Activated naive CD4-positive, alpha-beta T cell (primary cell): Measurements from ENCODE around the gene FAM20C.
"Not testable (repeated sequence)": the region's sequence is repeated elsewhere in the genome, so short reads cannot be mapped to it uniquely, and the experiment has no call there.

Experiments
- DNase-seq, 4 experiments: peaks; one replicate each; lab custom pipeline; 2025; lab: John Stamatoyannopoulos, UW

The FAM20C gene

GRCh38 chr7:191105-191980, 1.0 kb upstream of the FAM20C start:
- DNase-seq: no peak

- no peak for DNase-seq
Measured at GRCh38 chr7:192701-193480, 520 bp downstream of the FAM20C start.

DNA sequence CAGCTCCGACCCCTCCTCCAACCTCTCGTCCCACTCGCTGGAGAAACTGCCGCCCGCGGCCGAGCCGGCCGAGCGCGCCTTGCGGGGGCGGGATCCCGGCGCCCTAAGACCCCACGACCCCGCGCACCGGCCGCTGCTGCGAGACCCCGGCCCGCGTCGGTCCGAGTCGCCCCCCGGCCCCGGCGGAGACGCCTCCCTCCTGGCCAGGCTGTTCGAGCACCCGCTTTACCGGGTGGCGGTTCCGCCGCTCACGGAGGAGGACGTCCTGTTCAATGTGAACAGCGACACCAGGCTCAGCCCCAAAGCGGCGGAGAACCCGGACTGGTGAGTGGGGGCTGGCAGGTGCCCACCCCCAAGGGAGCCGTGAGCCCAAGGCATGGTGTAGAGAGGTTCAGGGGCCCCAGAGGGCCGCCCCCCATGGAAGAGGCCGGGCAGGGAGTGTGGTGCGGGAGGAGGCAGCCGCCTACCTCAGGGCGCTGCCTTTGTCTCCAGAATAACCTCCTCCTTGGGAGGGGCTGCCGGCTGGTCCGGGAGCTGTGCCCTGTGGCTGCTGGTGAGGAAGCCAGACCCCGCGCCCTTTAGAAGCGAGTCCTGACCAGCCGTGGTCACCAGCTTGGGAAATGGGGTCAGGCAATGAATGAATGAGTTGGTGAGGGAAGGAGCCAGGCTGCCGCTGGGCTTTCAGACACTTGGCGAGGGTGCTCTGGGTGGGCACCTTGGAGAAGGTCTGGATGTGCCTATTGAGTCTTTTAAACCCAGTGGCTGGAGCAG, 1.3 kb downstream of the FAM20C start:
- no peak for DNase-seq

DNA sequence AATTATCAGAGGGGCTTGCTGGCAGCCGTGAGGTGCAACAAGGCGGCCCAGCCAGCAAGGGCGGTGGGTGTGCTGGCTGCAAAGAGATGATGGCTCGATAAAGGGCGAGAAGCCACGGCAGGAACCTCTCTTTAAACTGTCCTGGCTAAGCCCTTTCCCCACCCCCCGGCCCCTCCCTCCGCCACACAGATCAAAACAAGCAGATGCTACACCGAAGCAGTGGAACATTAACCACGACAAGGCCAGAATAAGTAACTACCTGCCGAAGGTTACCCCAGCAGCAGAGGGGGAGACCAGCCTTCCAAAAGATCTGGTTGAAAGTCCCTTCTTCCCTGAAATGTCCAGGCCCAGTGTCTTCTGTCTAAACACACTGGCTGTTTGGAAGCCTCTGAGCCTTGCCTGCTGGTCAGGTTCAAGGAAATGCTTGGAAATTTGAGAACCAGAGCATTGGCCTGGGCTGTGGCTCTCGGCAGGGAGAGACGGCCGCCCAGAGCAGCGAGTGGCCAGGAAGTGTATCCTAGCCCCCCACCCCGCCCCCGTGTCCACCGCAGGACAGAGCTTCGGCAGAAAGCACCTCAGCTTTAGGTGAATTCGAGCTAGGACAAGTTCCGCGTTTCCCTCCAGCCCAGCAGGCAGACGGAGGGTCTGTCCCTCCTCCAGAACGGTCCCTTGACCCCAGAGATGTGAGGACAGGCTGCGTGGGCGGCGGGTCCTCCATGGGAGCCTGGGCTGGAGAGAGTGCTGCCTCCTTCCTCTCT, 2.1 kb downstream of the FAM20C start:
- no peak for DNase-seq

DNA sequence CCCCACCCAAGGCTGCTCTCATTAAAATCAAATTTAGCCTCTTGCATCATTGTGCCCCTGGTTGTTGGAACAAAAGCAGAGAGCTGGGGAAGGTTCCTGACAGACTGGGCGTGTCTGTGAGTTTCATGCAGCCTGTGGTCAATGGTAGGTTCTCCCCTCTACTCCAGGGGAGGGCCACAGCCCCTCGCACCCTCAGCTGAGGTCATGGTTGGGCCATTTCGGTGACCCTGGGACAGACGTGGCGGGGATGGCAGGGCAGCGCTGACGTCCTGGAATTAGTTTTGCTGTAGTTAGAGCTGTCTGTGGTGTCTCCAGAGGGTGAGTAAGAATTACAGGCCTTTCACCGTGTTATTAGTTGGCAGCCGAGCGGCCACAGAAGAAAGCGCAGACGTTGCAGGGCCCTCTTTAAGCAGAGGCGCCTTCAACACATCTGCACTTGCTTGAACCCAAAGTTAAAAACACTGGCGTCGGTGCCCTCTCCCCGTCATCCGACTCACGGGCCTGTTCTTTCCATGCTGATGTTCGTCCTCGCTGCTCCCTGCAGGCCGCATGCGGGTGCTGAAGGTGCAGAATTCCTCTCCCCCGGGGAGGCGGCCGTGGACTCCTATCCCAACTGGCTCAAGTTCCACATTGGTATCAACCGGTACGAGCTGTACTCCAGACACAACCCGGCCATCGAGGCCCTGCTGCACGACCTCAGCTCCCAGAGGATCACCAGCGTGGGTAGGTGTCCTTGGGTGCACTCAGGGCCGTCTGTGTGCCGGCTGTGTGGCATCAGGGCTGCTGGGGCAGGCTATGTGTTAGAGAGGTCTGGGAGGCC, 2.8 kb downstream of the FAM20C start:
- no peak for DNase-seq

GRCh38 chr7:195830-196128, 3.4 kb downstream of the FAM20C start:
- no peak for DNase-seq

GRCh38 chr7:196283-196682, 3.9 kb downstream of the FAM20C start:
- DNase-seq: no peak

DNA sequence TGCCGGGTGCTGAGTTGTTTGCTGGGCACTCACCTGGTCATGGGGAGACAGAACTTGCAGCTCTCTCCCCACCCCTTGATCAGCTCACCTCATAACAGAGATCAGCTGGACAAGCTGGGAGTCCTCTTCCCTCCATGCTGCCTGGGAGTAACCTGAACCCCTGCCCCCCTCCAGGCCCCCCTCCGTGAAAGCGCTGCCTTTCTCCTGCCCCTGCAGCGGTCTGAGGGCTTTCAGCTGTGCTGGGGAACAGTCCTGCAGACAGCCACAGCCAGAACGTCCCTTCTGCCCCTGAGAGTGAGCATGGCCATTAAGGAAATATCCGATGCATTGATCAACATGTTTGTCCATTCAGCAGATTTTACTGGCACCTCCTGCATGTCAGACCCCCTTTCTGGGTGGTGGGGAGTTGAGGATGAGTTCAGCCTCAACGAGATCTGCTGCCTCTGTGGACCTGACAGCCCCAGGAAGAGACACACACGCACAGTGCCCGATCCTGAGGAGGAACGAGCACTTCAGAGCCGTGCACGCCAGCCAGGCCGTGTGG, 4.5 kb downstream of the FAM20C start:
- no peak for DNase-seq

DNA sequence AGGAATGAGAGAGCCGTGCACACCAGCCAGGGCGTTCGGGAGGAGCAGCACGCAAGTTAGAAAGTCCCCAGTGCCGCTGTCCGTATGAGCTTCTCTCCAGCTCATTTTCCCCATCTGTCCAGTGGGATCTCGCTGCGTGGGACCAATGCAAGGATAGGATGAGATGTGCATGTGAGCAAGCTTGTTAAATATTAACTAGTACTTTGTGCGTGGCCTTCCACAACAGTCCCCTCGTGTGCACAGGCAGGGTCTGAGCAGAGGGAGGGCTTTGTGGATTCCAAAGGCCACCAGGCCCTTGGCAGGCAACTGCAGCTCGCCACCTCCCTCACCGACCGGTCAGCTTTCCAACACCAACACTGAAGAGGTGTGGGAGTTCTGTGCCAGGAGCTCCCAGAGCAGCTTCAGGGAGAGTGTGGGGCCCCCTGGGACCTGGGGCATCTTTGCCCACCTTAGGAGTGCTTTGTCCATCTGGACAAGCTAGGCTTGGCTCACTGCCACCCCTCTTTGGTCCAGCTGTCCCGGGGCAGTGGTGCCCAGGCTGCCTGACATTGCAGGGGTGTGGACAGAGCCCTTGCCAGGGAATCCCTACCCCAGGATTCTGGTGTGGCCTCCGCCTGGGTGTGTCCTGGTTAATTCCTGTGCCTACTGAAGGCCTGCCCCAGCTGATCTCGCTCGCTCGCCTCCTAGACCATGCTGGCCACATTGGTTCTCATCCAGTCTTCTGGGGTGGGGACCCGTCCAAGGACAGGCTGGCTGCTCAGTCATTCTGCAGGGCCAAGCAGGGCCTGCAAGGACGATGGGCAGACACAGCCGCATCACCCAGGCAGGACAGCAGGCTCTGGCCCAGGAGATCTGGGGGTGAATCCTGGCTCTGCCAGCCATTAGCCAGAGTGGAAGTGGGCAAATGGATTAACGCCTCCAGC, 5.3 kb downstream of the FAM20C start:
- no peak for DNase-seq

GRCh38 chr7:199483-200249, 7.3 kb downstream of the FAM20C start:
- no peak for DNase-seq

DNA sequence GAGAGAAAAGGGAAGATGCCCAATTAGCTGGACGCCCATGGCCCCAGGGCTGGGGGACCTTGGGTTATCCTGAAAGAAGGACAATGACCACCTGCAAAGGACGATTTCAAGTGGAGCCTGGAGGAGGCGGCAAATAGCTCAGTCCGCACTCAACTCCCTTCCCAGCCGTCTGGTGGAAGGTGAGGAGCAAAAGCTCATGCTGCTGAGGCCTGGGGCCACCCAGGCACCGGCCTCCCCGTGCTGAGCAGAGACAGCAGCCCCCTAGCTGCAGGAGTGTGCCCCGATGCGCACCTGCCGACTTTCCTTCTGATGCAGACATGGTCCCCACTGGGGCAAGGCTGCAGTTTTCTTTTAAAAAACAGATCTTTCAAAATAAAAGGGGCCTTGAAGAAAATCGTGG, 7.9 kb downstream of the FAM20C start:
- no peak for DNase-seq

DNA sequence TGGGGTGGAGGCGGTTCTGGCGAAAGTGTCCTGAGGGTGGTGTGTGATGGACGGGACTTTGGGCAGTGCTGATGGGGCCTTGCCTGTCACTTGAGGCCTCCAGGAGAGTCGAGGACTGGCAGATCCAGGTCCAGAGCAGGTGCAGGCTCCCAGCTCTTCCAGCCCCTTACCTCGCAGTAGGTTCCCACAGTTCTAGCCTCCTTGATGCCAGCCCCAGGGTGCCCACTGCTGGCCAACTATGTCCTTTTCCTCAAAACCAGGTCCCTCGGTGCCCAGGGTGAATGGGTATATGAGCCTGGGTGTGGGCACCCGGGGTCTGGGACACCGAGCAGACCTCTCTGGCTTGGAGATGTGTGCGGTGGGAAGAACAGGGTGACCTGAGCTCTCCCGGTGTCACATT, 8.3 kb downstream of the FAM20C start:
- DNase-seq: no peak

DNA sequence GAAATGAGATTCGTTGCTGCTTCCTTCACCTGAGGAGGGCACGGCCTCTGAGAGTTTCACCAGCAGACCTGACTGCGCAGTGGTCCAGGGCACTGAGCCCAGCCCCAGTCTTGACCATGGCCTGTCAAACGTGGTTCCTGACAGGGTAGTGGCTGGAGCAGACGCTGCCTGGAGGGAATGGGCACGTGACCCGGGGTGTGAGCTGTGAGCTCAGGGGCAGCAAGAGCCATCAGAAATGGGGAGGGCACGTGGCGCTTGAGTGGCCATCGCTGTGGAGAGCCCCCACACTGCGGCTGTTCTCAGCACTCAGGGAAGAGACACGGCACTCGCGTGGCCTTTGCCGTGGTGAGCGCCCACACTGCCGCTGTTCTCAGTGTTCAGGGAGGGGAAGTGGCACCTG, 12.0 kb downstream of the FAM20C start:
- no peak for DNase-seq

DNA sequence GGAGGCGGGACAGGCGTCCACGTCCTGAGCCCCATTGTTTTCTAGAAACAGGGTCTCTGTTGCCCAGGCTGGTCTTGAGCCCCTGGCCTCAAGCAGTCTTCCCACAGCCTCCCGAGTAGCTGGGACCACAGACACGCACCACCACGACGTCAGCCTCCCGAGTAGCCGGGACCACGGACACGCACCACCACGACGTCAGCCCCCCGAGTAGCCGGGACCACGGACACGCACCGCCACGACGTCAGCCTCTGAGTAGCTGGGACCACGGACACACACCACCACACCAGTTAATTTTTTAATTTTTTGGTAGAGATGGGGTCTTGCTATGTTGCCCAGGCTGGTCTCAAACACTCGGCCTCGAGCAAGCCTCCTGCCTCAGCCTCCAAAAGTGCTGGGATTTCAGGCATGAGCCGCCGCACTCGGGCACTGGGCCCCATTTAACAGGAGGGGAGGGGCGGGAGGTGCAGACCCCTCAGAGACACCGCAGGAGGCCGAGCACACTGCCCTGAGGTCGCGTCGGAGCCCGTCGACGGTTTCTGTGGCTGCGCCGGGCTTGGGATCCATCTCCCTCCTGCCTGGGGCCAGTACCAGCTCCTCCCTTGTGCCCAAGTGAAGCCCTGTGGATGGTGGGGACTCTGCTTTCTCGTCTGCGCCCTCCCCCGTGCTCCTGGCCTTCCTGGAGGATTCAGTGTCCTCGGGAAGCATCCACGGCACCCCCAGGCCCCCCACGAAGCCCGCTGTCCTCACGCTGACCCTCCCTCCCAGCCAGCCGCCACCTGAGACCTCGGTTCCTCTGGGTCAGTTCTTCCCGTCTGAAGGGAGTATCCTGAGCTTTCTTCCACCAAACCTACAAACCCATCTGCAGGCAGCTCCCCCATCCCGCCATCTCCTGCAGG, 13.0 kb downstream of the FAM20C start:
- DNase-seq: no peak

DNA sequence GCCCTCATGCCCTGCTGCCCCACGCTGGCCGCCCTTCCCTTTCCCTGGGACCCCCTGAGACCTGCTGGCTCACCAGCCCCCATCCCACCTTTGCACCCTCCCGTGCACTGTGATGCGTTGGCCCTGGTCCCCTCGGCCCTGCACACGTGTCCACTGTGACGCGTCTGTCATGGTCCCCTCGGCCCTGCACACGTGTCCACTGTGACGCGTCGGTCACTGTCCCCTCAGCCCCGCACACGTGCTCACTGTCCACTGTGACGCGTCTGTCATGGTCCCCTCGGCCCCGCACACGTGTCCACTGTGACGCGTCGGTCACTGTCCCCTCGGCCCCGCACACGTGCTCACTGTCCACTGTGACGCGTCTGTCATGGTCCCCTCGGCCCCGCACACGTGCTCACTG, 14.0 kb downstream of the FAM20C start:
- DNase-seq: not testable (repeated sequence)

DNA sequence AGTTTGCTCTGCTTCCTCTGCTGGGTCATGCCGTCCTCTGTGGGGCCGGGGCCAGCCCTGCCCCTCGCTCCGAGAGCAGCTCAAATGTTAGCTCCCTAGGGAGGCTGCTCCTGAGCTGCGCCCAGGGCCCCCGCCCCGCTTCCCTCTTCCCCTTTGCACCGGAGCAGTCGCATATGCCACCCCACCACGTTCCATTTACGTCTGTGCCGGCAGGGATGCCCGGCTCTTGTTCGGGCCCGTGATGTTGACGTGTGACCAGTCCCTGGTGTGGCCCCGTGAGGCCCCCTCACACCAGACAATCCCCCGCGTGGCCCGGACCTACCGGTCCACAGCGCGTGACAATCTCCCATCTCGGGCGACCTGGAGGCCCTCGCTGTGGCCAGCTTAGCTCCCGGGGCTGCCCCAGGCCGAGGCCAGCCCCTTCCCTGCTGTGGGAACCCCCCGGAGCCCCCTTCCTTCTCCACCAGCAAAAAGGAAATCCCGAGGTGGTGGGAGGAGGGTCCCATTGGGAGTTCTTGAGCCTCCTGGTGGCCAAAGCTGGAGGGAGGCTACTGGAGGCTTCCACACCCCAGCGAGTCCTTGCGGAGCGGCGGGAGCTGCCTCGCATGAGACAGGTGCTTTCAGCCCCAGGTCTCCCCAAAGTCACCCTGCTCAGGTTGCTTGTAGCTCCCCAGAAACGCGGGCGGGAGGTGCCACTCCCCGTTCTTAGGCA, 15.2 kb downstream of the FAM20C start:
- DNase-seq: no peak

GRCh38 chr7:208130-208673, 15.8 kb downstream of the FAM20C start:
- DNase-seq: no peak
